Spleen (tissue), 11 donors: Measurements from ENCODE around the gene CNTNAP2. TPM values are rescaled to one million over a fixed set of nuclear protein-coding genes. Genes with fewer than 3 reads are reported as not detected.

ENCODE experiments used
- DNase-seq: peaks from one replicate; pipeline ENCODE4 v3.0.0-alpha.2; 2020
- H3K27ac ChIP-seq, 8 donors: fragments of 200-600 bp; sonication (generic) in 7 of 8; 1 replicate in 4 of 8; 2 replicates in 4 of 8; pipeline versions ENCODE4 v1.5.0 to v1.8.0; 2016 to 2021; ENCODE audit warnings: inconsistent platforms in 4 of 8, mild to moderate bottlenecking in 4 of 8, moderate library complexity in 1 of 8
- H3K27me3 ChIP-seq, 7 donors: fragments of 200-600 bp; sonication (generic) in 6 of 7; replicated peaks in 1 of 7; 1 replicate in 4 of 7; 2 replicates in 3 of 7; pipeline versions ENCODE4 v1.5.0 to v1.8.0; 2016 to 2021; ENCODE audit warnings: inconsistent platforms in 3 of 7, mild to moderate bottlenecking in 1 of 7
- H3K36me3 ChIP-seq, 6 donors: fragments of 200-600 bp; sonication (generic) in 5 of 6; 1 replicate in 4 of 6; 2 replicates in 2 of 6; pipeline versions ENCODE4 v1.5.0 to v1.8.0; 2016 to 2021; ENCODE audit warnings: inconsistent platforms in 2 of 6
- H3K4me1 ChIP-seq, 6 donors: fragments of 200-600 bp; sonication (generic) in 5 of 6; 1 replicate in 3 of 6; 2 replicates in 3 of 6; pipeline versions ENCODE4 v1.5.0 to v1.8.0; 2016 to 2021; ENCODE audit warnings: inconsistent platforms in 3 of 6
- H3K4me3 ChIP-seq, 8 donors: fragments of 200-600 bp; sonication (generic) in 7 of 8; 1 replicate in 4 of 8; 2 replicates in 4 of 8; pipeline versions ENCODE4 v1.5.0 to v1.8.0; 2016 to 2021; ENCODE audit warnings: inconsistent platforms in 4 of 8, mild to moderate bottlenecking in 4 of 8, moderate library complexity in 2 of 8
- H3K9me3 ChIP-seq, 8 donors: fragments of 200-600 bp; sonication (generic) in 7 of 8; 1 replicate in 4 of 8; 2 replicates in 4 of 8; pipeline versions ENCODE4 v1.5.0 to v1.8.0; 2016 to 2021; ENCODE audit warnings: inconsistent platforms in 4 of 8
- CTCF ChIP-seq, 11 experiments: fragments of 200-600 bp in 7 of 11; fragments of 450-650 bp in 4 of 11; sonication (generic) in 4 of 11; IDR thresholded peaks in 8 of 11; conservative IDR thresholded peaks in 3 of 11; 1 replicate in 7 of 11; 2 replicates in 4 of 11; pipeline versions ENCODE4 v1.4.0 to v1.8.0; 2016 to 2021; ENCODE audit warnings: antibody characterized with exemption in 11 of 11, inconsistent platforms in 4 of 11, mild to moderate bottlenecking in 1 of 11
- POLR2A ChIP-seq, 3 donors: fragments of 450-650 bp; IDR thresholded peaks; one replicate each; pipeline ENCODE4 v1.5.1; 2017; ENCODE audit warnings: antibody characterized with exemption in 3 of 3, mild to moderate bottlenecking in 1 of 3
- POLR2AphosphoS5 ChIP-seq, 3 donors: sonication (generic); formaldehyde crosslinking; IDR thresholded peaks; one replicate each; pipeline ENCODE4 v1.5.1; 2017; ENCODE audit warnings: antibody characterized with exemption in 3 of 3
- WGBS, 5 donors: extraction: QIAGEN DNeasy Blood & Tissue Kit in 3 of 5; methylation state at CpG; one replicate each; pipeline versions ENCODE4 v1.1.5 to v1.1.7; 2013 to 2018; 5-methylcytosine and 5-hydroxymethylcytosine counted together
- intact Hi-C: fragments of 100-400 bp; cut with DNase I; formaldehyde crosslinking; loops from one replicate; pipeline ENCODE4 v1.15.0; 2023; ENCODE audit warnings: low total_unique reads
- polyA plus RNA-seq, 3 donors: library from polyadenylated mRNA; stranded (reverse); fragments of 200-250 nt; gene quantifications; one replicate each; pipeline ENCODE4 v1.2.1, GENCODE V29; 2013
- total RNA-seq, 7 donors: library from RNA; depleted of rRNA in 3 of 7; stranded (reverse); fragments of >200 nt in 3 of 7; fragmentation: NEBNext Ultra II Directional in 4 of 7; extraction: Animal tissue kit (Norgen Biotek cat#: 25700) in 4 of 7; gene quantifications; one replicate each; pipeline versions ENCODE4 v1.1.0 to v1.2.1, GENCODE V29; 2016 to 2021
- donor health status: healthy with polysubstance abuse.
- donor health status: DM: no; HTN: no; CAD: no; lungs with moderate emphysema.
- donor health status: DM: no; HTN: no; CAD: no.
- donor health status: Bipolar disorder and iron deficiency.
- donor health status: healthy.
- donor health status: DM: no; HTN: no; CAD: no.
- donor health status: DM: yes; HTN: yes; CAD: no.

The CNTNAP2 gene
- total and polyA plus RNA-seq, 10 donors = 0.13 to 2.0 (median 0.82) TPM

- TF ChIP-seq POLR2AphosphoS5 (IDR thresholded peaks at IDR 0.05) (no peak), CTCF (IDR thresholded peaks at IDR 0.05 in 8 of 11, conservative IDR thresholded peaks at IDR 0.05 in 3 of 11) (no peak), POLR2A (IDR thresholded peaks at IDR 0.05) (no peak)
These were observed 2128.8 kb downstream of the CNTNAP2 start for GRCh38 chr7:148245381-148245780.

GRCh38 chr7:148253629-148254028 is 2137.0 kb downstream of the CNTNAP2 start:
- no peak overlapping the region for H3K27ac ChIP-seq
- H3K27me3 ChIP-seq = peaks cover 0 to 6% (median 0%) of the 10 kb centered on the region in 7 donors
- no peaks in the 10 kb centered on the region for H3K4me1 ChIP-seq
- peaks cover 0 to 29% (median 16%) of the 10 kb centered on the region in 8 donors for H3K9me3 ChIP-seq
- TF ChIP-seq POLR2A (IDR thresholded peaks at IDR 0.05) (no peak), CTCF (IDR thresholded peaks at IDR 0.05 in 8 of 11, conservative IDR thresholded peaks at IDR 0.05 in 3 of 11) (no peak), POLR2AphosphoS5 (IDR thresholded peaks at IDR 0.05) (no peak)
- WGBS, 5 donors = 74 to 90% (median 78%) methylated on average over 5 to 7 of the region's 7 CpGs
- no peaks in the 10 kb centered on the region for H3K36me3 ChIP-seq
- no peak for DNase-seq
- H3K4me3 ChIP-seq = no peak overlapping the region
- intact Hi-C loops = no loop called here

More at GRCh38 chr7:148245381-148245780, 2128.8 kb downstream of the CNTNAP2 start:
- peaks cover 0 to 23% (median 0%) of the 10 kb centered on the region in 7 donors for H3K27me3 ChIP-seq
- H3K36me3 ChIP-seq = no peaks in the 10 kb centered on the region
- no peak overlapping the region for H3K4me3 ChIP-seq
- H3K9me3 ChIP-seq = peaks cover 0 to 6% (median under 1%) of the 10 kb centered on the region in 8 donors
- intact Hi-C loops = no loop called here
- DNase-seq = no peak
- peaks cover 0 to 7% (median 2%) of the 10 kb centered on the region in 6 donors for H3K4me1 ChIP-seq
- WGBS, 5 donors = 60 to 87% (median 71%) methylated on average over 7 of the region's 7 CpGs
- no peak overlapping the region for H3K27ac ChIP-seq

GRCh38 chr7:148255333-148255732 is 2138.7 kb downstream of the CNTNAP2 start:
- intact Hi-C loops = no loop called here
- TF ChIP-seq POLR2AphosphoS5 (IDR thresholded peaks at IDR 0.05) = no peak
- peak in 1 of 11 experiments; percentile 7 for TF ChIP-seq CTCF (IDR thresholded peaks at IDR 0.05 in 8 of 11, conservative IDR thresholded peaks at IDR 0.05 in 3 of 11)
- TF ChIP-seq POLR2A (IDR thresholded peaks at IDR 0.05) = no peak
- Histone ChIP-seq H3K9me3 (peaks cover 0 to 23% (median 16%) of the 10 kb centered on the region in 8 donors), H3K4me3 (no peak overlapping the region), H3K4me1 (no peaks in the 10 kb centered on the region), H3K27me3 (peaks cover 0 to 6% (median 0%) of the 10 kb centered on the region in 7 donors), H3K36me3 (no peaks in the 10 kb centered on the region), H3K27ac (no peak overlapping the region)
- DNase-seq = no peak
- 50 to 60% (median 56%) methylated on average over 3 of the region's 3 CpGs for WGBS, 5 donors

GRCh38 chr7:148256433-148256832 is 2139.8 kb downstream of the CNTNAP2 start:
- H3K9me3 ChIP-seq = peaks cover 0 to 12% (median 7%) of the 10 kb centered on the region in 8 donors
- no peaks in the 10 kb centered on the region for H3K36me3 ChIP-seq
- H3K27me3 ChIP-seq = peaks cover 0 to 9% (median 0%) of the 10 kb centered on the region in 7 donors
- H3K27ac ChIP-seq = no peak overlapping the region
- DNase-seq = no peak
- H3K4me3 ChIP-seq = no peak overlapping the region
- no peak for TF ChIP-seq POLR2AphosphoS5 (IDR thresholded peaks at IDR 0.05)
- no peak for TF ChIP-seq POLR2A (IDR thresholded peaks at IDR 0.05)
- no peak for TF ChIP-seq CTCF (IDR thresholded peaks at IDR 0.05 in 8 of 11, conservative IDR thresholded peaks at IDR 0.05 in 3 of 11)
- intact Hi-C loops = no loop called here
- H3K4me1 ChIP-seq = no peaks in the 10 kb centered on the region
- 62 to 74% (median 72%) methylated on average over 6 of the region's 6 CpGs for WGBS, 5 donors
